Hepatocyte (in vitro differentiated cells): Measurements from ENCODE around the gene RASSF8.

Source experiments
- CTCF ChIP-seq: fragments of 200-600 bp; sonication (generic); IDR thresholded peaks from 2 replicates; pipeline ENCODE4 v1.5.1; 2016; ENCODE audit warnings: antibody characterized with exemption, mild to moderate bottlenecking; ENCODE audit not compliant: poor library complexity
- EZH2 ChIP-seq: fragments of 200-600 bp; sonication (generic); IDR thresholded peaks from 2 replicates; pipeline ENCODE4 v1.6.1; 2016; ENCODE audit warnings: antibody characterized with exemption, mild to moderate bottlenecking, borderline replicate concordance
- EZH2phosphoT487 ChIP-seq: fragments of 200-600 bp; sonication (generic); IDR thresholded peaks from one replicate; pipeline ENCODE4 v1.6.1; 2018; ENCODE audit warnings: antibody characterized with exemption, mild to moderate bottlenecking, low read depth, moderate library complexity; ENCODE audit not compliant: unreplicated experiment, severe bottlenecking

- no peak for TF ChIP-seq CTCF
- no peak for TF ChIP-seq EZH2phosphoT487
- no peak for TF ChIP-seq EZH2
These were observed 572 bp upstream of the RASSF8 start for GRCh38 chr12:25957793-25958427.
